GM18505 (cell line): ENCODE results near the gene TYW1B.
"Not testable (repeated sequence)": the region's sequence is repeated elsewhere in the genome, so short reads cannot be mapped to it uniquely, and the experiment has no call there.

Source experiments
- ATAC-seq: cut with Tn5 transposase; IDR thresholded peaks from one replicate; pipeline ENCODE4 v1.9.1; 2021; ENCODE audit not compliant: unreplicated experiment
- POLR2A ChIP-seq: IDR thresholded peaks from 4 replicates; pipeline ENCODE4 v1.6.1; 2011; ENCODE audit warnings: borderline replicate concordance; ENCODE audit not compliant: insufficient read depth, insufficient read length; ENCODE audit errors: extremely low read depth

The TYW1B gene

GRCh38 chr7:72674394-72674793 lies 153.6 kb downstream of the TYW1B start:
- no peak for TF ChIP-seq POLR2A
- no peak for ATAC-seq

- not testable (repeated sequence) for ATAC-seq
Observed at GRCh38 chr7:72670850-72671249, 157.2 kb downstream of the TYW1B start.

DNA sequence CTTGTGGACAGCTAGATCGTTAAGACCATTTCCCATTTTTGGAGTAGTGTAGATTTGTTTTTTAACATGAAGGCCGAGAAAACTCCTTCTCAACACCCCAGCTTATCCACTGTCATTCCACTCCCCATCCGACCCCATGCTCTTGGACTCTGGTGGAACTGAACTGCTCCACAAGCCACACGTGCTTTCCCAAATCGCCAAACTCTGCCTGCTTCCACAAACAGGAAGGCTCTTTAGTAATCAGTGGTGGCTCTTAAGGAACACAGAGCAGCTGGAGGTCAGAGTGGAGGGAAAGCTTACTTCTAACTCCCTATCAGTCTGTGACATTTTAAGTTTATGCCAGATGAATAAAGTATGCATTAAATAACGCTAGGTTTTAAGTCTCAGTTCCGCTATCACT lies 159.6 kb downstream of the TYW1B start:
- ATAC-seq = not testable (repeated sequence)

GRCh38 chr7:72667049-72667448 lies 161.0 kb downstream of the TYW1B start:
- ATAC-seq = not testable (repeated sequence)

DNA sequence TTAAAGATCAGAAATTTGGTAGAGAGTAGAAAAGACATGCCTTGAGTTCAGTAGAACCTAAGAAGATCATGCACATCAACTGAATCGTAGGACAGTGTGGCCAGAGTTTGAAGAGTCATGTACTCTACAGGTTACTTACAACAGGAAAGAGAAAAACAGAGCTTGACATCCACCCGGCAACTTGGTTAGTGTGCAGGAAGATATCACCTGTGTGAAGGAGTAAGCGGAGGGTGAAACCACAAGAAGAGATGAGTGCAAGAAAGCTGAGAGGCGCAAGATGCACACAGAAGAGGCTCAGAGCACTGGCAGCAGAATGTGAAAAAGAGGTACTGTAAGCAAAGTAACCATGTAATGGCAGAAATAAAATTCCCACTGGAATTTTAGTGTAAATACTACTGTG lies 179.4 kb downstream of the TYW1B start:
- peak; percentile 53 for ATAC-seq

- ATAC-seq = not testable (repeated sequence)
Observed at GRCh38 chr7:72643708-72644107, 184.3 kb downstream of the TYW1B start.

DNA sequence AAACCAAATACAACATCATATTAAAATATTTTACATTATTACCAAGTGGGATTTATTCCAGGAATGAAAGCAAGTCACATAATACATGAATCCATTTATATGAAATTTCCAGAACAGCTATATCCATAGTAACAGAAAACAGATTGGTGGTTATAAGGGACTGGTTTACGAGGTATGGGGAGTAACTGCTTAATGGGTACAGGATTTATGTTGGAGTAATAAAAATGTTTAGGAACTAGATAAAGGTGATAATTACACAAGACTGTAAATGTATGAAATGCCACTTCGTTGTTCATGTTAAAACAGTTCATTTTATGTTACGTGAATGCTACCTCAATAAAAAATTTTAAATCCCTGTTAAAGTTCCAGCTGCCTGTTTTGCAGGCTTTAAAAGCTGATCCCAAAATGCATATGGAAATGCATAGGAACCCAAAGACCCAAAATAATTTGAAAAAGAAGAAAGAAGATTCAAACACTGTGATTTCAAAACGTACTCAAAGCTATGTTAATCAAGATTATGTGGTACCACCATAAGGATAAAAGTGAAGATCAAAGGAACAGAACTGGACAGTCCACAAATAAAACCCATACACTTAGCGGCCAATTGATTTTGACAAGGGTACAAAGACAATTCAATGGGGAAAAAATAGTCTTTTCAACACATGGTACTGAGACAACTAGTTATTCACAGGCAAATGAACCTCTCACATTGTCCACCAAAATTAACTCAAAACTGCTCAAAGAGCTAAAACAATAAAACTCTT lies 186.3 kb downstream of the TYW1B start:
- ATAC-seq = not testable (repeated sequence)

- not testable (repeated sequence) for ATAC-seq
Observed at GRCh38 chr7:72640740-72641139, 187.3 kb downstream of the TYW1B start.

DNA sequence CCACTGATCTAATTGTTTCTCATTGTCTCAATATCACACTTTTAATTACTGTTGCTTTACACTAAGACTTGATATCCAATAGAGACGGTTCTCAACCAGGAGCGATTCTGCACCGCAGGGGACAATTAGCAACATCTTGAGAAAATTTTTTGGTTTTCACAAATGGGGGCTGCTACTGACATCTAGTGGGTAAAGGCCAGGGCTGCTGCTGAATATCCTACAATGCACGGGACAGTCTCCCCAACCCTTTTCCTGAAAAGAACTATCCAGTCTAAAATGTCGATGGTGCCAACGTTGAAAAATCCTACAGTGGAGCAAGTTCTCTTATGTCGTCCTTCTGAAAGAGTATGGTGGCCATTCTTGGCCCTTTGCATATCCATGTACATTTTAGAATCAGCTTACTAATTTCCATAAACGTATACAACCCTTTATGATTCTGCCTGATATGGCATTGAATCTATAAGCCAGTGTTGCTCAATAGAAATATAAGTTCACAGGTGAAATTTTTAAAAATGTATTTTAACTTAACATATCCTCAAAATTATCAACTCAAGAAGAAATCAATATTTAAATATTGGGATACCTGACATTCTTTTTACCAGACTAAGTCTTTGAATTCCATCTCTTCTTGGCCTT lies 192.6 kb downstream of the TYW1B start:
- ATAC-seq = not testable (repeated sequence)

- ATAC-seq = not testable (repeated sequence)
Observed at GRCh38 chr7:72632765-72633292, 195.2 kb downstream of the TYW1B start.

DNA sequence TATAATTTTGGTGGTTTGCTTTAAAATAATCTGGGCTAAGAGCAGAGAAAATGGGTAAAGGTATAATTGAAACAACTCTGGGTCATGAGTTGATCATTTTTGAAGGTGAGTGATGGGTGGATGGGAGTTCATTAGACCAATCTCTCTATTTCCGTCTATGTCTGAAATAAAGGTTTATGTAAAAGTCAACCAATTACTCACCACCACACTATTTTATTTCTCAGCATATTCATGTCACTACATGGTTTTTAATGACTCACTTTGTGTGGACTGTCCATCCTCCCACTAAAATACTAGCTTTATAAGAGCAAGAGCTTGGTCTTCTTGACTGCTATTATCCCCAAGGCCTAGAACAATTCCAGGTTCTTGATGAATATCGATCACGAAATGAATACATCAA lies 199.6 kb downstream of the TYW1B start:
- not testable (repeated sequence) for ATAC-seq

GRCh38 chr7:72626428-72627011 lies 201.5 kb downstream of the TYW1B start:
- ATAC-seq = not testable (repeated sequence)

DNA sequence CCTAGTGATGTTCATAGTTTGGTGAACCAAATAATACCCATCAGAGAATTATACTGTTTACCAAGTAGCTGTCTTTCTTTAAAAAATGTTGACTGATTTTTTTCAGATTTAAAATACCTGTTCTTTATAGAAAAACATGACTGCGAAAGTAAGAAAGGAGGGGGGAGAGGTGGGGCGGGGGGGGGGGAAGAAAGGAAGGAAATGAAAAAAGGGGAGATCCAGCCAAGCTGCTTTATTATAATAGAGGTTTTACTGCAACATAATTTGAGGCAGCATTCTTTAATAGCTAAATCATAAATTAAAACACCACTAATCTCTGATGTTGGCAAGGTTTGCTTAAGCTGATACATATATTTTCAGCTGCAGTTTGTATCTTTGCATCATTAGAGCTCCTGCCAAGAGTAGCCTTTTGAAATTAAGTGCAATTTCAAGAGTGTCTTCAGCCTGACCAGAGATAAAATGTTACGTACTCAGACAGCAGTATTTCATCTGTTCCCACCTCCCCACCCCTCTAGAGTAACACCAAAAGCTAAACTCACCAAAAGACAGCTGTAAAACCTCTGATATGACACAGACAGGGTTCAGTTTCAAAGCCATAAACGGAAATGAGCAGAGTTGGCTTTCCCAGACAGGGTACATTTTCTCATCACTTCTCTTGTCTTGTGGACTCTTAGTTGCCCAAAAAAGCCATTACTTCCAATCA lies 202.1 kb downstream of the TYW1B start:
- ATAC-seq = peak; percentile 74

GRCh38 chr7:72622532-72622931 lies 205.5 kb downstream of the TYW1B start:
- no peak for ATAC-seq
- TF ChIP-seq POLR2A = no peak

DNA sequence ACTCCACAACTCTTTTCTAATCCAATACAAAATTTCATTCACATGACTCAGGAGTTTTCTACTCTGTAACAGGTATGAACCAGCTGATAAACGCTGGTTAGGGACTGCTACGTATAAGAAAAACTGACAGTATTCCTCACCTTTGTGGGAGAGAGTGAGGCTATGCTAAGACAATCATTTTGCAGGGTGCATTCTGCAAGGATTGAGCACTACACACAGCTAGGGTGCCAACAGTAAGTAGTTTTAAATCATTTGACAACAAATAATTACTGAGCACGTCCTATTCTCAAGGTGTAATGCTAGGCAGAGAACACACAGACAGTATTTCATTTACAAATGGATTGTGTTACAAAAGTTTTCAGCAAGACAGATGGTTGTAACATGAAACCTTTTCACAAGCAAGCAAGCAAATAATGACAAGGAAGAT lies 206.2 kb downstream of the TYW1B start:
- not testable (repeated sequence) for ATAC-seq

DNA sequence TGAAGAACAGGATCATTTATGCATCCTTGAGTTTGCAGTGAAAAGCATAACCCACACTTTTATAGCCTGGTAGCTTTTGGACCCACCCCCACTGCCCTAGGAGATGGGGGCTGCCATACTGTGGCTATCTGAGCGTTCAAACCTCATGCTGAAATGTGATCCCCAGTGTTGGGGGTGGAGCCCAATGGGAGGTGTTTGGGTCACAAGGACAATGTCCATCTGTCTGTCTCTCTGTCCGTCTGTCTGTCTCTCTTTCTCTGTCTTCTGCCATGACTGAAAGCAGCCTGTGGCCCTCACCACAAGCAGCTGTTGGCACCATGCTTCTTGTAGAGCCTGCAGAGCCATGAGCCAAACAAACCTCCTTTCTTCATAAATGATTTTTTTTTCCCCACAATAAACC lies 207.1 kb downstream of the TYW1B start:
- ATAC-seq = not testable (repeated sequence)

DNA sequence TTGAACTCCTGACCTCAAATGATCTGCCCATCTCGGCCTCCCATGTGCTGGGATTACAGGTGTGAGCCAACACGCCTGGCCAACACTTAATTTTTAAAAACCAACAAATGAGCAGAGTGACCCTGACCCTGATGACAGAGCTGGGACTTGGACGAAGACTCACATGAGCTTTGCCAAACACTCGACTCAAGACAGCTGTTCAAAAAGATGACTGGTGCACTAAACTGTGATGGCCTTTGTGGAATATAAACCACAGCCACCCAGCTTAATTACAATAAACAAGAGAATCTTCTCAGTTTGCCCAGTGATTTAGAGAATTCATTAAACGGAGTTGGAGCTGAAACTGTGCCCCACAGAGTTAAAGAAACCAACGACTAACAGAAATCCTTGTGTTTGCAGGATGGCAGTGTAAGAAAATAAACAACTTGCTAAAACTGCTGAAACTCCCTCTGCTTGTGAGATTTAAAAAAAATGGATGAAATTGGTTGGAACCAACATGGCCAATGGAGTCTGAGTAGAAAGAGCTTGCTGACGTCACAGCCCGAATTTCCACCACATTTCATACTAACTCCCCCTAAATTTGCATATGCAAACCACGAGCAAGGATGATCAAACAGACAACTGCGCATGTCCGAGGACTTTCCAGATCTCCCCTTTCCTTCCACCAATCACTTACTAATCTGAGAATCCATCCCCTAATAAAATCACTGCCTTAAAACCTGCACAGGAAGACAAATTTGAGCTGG lies 209.4 kb downstream of the TYW1B start:
- not testable (repeated sequence) for ATAC-seq

GRCh38 chr7:72609761-72610160 lies 218.2 kb downstream of the TYW1B start:
- not testable (repeated sequence) for ATAC-seq

- ATAC-seq = not testable (repeated sequence)
Observed at GRCh38 chr7:72607988-72608387, 220.0 kb downstream of the TYW1B start.

DNA sequence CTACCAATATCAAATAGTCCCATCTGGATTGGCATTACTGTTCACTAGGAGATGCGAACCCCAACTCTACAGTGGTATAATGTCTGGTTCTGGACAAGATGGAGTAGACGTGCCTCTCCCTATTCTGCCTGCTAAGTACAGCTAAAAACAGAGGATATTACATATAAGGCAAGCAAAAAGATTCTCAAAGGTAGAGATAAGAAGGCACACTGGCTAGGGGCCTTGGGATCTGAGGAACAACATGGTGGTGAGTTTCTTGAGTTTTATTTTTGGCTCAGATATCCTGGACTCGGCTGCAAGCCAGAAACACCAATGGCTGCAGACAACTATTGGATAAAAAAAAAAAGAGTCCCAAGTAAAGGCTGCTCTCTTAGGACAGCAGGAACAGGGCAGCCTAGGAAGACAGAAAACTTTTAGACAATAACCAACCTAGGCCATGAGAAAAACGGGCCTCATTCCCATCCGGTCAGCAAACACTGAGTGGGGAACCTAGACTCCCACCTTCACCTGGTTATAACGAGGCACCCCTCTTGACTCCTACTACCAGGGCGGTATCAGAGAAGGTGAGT lies 222.1 kb downstream of the TYW1B start:
- not testable (repeated sequence) for ATAC-seq
